GM21381 (cell line): ENCODE measurements around the gene VSIR.

Experiments used
- ATAC-seq: cut with Tn5 transposase; IDR thresholded peaks from one replicate; pipeline ENCODE4 v1.9.1; 2021; ENCODE audit warnings: mild to moderate bottlenecking, moderate library complexity; ENCODE audit not compliant: unreplicated experiment

The VSIR gene

DNA sequence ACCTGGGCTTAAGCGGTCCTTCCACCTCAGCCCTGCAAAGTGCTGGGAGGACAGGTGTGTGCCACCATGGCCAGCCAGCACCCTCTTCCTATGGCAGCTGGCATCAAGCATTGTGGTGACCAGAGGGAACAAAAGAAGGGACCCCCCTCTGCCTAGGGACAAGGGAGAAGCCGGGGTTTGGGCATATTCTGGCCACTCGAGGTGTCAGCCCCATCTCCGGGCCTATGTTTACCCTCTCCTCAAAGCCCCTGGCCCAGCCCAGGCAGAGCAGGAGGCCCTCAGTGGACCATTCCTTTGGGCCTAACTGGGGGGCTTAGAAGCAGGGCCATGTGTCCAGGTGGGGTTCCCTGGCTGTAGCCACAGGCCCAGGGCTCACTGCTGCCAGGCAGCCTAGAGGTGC, 23.9 kb downstream of the VSIR start:
- no peak for ATAC-seq

DNA sequence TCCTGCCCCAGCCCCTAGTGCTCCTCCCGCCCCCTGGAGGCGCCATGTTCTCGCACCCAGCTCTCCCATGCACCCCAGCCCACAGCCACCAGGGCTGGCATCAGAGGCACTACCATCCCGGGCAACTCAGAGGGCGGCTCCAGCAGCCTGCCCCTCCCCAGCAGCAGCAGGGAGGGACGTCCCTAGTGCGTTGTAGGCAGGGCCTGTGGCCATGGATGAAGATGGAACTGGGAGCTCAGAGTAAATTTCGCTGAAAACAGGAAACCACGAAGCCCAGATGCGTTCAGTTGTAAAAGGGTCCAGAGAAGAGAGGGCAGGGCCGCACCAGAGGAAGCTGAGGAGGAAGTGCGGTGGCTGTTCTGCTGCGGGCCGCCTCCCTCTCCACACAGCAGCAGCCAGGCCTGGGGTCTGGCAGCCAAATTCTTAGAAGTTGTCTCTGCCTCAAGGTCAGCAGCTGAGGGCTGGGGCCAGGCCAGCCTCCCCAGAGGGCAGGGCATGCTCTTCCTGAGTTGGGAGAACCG, 24.6 kb downstream of the VSIR start:
- peak; percentile 53 for ATAC-seq

DNA sequence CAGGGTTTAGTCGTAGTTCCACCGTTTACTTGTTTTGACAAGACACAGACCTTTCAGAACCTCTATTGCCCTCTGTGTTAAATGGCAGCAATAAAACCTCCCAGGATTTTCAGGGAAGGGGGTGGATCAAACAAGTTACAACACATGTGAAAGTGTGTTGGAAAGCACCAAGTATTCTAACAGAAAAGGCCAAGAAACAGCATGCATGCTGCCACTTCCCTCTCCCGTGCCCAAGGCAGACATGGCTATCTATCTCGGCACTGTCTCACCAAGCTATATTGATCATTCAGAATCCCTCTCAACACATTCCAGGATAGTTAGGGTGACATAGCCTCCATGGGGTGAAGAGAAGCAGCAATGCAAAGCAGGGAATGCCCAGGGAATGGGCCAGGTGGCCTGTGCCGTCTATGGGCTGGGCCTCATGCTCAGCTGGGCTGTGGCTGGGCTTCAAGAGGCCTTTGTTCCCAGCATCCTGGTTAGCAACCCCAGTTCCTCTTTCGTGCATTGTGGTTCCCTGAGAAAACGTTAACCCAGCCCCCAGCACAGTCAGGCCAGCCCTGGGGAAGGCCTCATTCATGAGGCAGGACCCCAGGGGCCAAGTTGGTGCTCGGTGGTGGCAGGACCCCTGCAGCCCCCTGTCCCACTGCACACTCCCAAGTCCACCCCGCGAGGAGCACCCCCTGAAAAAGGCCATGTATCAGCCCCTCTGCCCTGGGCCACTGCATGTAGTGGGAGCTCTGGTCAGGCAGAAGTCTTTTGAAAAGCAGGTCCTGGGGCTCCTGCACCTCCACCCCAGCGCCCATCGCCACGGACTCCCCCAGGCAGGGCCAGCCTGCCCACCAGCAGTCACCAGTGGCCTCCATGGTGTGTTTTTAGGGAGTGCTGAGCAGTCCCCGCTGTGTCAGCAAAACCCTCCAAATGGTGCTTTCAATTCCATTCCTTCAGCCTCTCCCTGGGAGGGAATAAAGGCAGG, 25.5 kb downstream of the VSIR start:
- ATAC-seq = no peak

DNA sequence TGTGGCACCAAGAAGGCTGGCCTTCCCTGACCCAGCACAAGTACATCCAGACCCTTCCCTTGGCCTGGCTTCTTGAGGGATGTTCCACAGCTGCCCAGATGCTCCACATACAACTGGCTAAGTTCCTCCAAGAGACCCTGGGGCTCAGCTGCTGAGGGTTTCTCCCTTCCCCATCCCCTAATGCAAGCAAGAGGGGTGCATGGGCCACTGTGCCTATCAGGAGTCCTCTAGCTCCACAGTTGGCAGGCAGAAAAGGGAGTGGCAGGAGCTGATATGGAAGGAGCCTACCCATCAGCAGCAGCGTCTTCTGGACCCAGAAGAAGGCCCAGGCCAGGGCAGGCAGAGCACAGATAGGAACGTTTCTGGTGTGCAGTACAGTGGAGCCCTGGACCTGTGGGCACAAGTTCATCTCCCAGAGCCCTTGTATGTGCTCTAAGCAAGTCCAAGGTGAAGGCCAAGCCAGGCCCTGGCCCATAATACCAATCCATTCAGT, 26.2 kb downstream of the VSIR start:
- ATAC-seq = no peak

DNA sequence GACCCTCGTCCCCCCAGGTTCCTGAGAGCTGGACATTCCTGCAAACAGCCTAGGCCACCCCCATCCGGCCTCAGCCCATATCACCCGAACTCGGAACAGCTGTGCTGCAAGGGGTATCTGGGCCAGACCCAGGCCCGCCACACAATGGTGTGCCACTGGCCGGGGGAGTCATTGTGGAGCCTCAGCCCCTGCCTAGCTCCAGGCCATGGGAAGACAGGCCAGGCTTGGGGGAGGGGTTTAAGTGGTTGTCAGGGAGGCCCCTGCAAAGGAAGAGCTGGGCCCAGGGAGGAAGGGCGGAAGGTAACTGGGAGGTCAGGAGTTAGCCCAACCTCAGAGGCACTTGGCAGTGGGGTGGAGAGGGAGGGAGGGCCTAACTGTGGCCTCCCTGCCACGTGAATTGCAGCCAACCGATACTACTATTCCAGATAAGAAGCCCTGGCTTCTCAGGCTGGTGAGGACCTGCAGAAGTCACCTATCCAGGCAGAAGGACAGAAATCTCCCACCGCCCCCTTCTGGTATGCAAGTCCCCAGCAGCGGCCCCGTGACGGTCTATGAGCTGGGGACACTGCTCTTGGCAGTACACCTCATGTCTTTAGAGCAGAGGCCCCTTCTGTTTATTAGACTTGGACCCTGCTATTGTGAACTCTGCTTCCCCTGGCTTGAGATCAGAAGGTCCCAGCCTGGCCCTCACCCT, 26.8 kb downstream of the VSIR start:
- no peak for ATAC-seq

DNA sequence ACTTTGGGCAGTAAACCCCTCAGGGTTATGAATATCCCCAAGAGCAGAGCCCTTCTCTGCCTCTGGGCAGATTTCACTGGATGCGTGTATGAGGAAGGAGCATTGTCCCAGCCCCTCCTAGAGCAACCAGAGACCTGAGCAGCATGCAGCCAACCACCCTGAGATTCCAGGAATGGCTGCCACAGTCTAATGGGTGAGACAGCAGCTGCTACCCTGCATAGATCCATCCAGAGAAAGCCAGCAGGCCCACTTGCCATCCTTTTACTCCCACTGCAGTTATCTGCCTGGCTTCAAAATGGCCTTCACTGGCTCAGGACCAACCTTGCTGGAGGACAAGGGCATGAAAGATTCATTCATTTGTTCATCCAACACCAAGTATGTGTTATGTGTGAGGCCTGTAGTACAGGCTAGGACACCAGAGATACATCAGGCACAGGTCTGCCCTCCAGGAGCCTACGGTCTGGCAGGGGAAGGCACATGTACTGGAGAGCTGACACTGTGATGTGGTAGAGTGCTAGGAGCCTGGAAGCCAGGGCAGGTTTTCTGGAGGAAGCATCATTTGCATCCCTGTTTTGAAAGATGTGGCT, 27.6 kb downstream of the VSIR start:
- no peak for ATAC-seq

DNA sequence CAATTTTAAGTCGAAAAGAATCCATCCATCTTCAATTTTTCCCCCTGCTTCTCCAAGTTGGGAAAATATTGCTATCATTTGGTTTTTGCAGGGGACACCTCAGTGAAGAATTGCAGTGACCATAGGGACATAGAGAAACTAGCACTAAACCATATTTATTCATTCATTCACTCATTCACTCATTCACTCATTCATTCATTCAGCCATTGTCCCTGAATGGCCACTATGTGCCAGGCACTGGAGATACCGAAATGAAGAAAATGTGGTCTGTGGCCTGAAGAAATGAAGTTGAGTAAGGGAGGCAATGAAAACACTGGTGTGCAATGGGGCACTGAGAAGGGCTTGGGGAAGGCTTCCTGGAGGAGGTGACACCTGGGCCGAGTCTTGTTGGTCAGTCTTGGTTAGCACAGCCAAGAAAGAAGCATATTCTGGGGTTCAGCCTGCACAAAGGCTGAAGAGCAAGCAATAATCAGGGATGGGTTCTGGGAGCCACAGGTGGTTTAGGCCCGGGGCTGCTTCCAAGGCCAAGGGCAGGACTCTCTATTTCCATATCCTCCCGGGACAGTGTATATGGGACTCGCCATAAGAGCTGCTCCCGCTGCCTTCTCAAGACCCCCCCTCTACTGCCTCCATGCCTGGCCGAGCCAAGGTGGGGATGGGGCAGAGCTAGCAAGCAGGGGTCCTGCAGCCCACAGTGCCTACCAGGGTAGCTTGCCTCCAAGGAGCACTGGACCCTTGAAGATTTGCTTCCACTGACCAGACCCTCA, 28.2 kb downstream of the VSIR start:
- ATAC-seq = no peak

DNA sequence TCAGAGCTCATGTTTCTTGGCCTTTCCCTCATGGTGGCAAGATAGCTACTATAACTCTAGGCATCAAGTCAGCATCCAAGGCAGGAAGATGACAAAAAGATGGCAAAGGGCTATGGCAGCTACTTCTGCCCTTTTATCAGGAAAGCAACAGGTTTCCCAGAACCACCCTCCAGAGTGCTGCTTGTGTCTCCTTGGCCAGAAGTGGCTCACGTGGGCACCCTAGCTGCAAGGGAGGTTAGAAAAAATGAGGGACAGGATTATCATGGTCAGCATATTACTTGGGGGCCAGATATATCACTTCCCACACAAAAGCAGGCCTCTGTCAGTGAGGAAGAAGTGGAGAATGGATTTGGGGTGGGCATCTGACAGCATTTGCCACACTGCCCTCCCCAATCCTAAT, 29.5 kb downstream of the VSIR start:
- no peak for ATAC-seq

DNA sequence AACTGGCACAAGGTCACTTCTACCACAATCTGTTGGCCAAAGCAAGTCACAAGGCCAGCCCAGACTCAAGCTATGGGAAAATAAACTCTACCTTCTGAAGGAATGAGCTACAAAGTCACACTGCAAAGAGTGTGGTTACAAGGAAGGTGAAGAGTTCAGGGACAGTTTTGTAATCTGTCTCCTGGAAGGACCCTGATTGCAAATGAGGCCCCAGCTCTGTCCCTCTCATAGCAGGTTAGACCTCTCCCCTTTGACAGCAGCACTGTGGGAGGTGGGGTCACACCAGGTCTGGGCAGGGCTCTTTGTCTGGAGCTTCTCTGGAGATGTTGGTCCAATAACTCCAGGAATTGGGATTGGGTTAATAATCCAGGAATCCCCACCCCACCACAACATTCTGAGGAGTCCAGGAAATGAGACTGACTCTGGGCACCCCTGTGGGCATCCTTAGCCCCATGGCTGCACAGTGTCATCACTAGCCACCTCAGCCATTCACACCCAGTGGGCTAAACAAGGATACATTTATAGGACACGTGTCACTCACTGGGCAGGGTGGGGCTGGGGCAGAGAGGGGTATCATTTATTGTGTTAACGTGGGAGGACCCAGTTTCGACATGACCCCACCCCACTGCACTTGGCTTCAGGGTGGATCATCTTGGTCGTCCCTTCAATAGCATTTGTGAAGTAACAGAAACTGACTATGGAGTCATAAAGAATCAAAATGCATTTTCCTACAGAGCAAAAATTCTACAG, 30.1 kb downstream of the VSIR start:
- ATAC-seq = no peak

DNA sequence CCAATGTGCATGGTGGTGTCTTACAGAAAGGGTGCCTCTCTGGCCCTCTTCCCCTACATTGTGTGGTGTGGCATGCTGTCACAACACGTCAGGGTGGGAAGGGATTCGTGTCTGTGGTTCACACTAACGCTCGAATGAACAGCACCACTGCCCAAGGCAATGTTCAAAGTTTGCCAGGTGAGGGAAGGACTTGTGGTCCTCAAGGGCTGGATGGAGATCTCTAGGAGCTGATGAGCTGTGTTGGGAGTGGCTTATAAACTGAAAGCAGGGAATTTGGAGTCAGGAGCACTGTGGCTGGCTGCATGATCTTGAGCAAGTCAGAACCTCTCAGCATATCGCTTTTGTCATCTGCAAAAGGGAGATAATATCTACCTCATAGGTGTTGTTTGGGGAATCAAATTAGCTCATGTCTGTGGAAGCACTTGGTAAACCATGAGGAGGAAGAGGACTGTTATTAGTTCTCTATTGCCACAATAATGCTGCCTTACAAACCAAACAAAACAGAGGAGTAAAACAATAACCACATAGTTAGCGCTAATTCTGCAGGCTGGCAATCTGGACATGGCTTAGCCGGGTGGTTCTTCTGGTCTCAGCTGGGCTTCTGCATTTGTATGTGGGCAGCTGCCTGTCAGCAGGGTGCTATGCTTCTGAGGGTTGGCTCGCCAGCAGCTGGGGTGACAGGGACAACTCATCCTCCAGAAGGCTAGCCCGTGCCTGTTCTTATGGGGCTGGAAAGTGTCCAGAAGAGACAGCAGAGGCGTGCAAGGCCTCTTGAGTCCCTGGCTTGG, 30.8 kb downstream of the VSIR start:
- no peak for ATAC-seq

DNA sequence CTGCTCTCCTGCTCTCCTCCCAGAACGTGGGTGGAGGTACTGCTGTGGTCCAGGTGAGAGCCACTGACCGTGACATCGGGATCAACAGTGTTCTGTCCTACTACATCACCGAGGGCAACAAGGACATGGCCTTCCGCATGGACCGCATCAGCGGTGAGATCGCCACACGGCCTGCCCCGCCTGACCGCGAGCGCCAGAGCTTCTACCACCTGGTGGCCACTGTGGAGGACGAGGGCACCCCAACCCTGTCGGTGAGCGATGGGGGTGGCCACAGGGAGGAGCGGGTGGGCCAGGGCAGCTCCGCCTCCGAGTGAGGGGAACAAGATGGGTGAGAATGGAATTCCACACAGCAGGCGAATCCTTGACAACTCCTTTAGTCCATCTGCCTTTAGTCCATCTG, 31.6 kb downstream of the VSIR start:
- no peak for ATAC-seq

DNA sequence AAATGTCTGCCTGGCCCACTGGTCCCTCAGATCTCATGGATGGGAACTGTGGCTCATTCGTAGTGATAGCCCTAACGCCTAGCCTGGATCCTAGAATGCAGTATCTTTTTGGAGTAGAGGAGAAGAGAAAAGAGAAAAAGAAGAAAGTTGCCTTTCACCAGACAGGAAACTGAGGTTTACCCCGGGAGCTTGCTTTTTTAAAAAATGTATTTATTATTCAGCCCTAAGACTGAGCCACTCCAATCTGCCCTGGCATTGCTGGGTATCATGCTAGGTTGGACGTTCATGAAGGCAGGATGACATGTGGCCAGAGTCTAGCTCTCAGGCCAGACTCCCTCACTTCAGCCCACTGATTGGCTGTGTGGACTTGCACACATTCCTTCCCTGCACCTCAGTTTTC, 32.3 kb downstream of the VSIR start:
- no peak for ATAC-seq

DNA sequence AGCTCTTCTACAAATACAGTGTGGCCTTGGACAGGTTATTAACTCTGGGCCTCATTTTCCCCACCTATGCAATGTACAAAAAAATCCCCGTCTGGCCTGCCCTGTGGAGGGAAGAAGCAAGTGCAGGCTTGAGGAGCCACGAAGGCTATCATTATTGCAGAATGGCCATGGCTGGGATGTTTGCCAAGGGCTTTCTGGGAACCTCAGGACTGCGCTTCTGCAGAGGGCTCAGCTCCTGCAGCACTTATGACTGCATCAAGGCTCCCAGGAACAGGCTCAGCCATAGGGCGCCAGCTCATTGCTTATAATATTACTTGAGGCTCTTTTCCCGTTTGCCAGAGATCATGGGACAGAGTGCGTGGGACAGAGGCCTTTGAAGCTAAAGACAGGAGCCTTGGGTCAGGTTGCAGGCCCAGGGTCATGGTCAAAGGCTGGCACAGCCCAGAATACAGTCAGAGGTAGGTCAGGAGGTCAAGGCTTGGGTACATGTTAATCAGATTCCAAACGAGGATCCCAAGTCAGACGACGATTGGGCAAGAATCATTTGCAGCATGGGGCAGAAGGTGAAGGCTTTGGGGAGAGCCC, 33.2 kb downstream of the VSIR start:
- ATAC-seq = no peak

DNA sequence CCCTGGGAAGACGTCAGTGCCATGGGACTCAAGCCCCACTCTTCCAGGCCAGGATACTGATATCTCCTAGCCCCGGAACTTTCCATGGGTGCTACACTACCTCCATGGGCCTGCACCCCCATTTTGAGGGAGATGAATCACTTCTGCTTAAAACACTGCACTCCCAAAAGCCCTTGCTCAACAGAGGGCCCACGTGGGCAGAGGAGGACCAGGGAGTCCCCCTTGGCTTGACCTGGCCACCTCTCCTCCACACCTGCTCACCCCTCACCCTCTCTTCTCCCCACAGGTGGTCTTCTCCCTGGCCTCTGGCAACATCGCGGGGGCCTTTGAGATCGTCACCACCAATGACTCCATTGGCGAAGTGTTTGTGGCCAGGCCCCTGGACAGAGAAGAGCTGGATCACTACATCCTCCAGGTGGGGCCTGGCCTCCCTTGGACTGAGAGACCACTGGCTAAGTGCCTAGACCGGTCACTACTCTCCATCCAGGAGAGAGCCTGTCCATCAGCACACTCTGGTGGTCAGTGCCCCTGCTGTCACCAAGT, 33.9 kb downstream of the VSIR start:
- no peak for ATAC-seq

DNA sequence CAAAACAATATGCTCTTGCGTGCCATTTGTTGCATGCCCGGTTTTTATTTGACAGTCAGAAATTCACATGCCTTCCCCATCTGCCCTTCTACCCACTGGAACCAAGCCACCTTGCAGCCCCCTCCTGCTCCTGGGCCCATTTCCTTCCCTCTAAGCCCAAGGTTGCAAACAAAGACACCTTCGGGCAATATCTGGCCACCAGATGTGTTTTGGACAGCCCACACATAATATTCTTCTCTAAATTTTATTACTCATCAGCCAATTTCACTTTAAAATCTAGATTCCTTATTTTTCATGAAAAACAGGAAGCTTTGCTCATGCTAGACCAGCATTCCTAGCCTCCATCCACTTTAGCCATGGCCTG, 35.5 kb downstream of the VSIR start:
- ATAC-seq = no peak

DNA sequence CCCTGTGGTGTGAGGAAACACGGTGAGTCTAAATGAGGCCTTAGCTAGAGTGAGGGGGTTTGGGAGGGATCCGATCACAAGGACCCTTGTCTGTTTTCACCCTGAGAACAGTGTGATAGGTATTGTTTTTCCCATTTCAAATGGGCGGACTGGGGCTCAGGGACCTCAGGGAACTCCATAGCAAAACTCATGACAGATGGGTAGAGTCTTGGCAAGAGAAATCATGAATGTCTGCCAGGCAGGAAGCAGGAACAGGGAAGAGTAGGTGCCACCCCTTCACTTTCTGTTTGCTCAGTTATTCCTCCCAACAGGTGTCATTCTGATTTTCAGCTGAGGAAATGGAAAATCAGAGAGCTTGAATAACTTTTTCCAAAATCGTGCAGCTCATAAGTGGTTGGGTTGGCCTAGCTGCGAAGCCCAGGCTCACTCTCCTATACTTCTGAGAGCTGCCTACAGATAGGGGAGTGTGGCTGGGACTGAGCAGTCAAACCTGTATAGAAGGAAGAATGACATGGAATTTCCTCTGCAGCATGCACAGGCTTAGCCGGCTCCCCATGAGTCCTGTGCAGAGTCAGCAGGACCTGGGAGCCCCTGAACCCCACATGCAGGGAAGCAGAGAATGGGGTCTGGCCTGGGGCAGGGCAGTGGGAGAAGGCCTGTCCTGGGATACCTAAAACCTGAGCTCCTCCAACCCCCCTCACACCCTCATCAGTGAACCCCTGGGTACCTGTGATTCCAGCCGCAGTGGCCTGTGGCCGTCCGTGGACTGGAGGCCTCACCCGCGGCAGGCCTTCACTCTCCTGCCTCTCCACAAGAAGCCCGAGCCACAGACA, 36.1 kb downstream of the VSIR start:
- ATAC-seq = no peak

DNA sequence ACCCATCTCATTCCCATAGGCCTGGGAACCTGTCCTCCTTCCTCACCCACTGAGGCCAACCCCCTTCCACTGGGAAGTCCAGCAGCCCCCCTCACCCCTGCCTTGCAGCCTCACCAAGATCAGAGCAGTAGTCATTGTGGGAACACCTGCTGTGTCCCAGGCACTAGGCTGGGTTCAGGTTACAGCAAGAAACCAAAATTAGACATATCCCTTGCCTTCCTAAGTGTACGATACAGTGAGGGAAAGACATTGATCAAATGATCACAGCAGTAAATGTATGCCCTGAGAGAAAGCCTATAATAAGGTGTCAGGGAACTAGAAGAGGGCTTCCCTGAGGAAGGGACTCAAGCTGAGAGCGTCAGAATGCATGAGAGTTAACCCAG, 36.8 kb downstream of the VSIR start:
- ATAC-seq = no peak
